GM23248 (cell line): ENCODE measurements around the gene DNAAF3.

Experiments
- EZH2 ChIP-seq: fragments of 200-600 bp; sonication (generic); IDR thresholded peaks from 2 replicates; pipeline ENCODE4 v1.6.1; 2018; ENCODE audit warnings: antibody characterized with exemption, mild to moderate bottlenecking; ENCODE audit not compliant: insufficient read depth, poor library complexity, severe bottlenecking
- EZH2phosphoT487 ChIP-seq: fragments of 200-600 bp; sonication (generic); IDR thresholded peaks from 2 replicates; pipeline ENCODE4 v1.6.1; 2018; ENCODE audit warnings: antibody characterized with exemption, moderate library complexity, mild to moderate bottlenecking, low read depth; ENCODE audit not compliant: insufficient read depth

DNA sequence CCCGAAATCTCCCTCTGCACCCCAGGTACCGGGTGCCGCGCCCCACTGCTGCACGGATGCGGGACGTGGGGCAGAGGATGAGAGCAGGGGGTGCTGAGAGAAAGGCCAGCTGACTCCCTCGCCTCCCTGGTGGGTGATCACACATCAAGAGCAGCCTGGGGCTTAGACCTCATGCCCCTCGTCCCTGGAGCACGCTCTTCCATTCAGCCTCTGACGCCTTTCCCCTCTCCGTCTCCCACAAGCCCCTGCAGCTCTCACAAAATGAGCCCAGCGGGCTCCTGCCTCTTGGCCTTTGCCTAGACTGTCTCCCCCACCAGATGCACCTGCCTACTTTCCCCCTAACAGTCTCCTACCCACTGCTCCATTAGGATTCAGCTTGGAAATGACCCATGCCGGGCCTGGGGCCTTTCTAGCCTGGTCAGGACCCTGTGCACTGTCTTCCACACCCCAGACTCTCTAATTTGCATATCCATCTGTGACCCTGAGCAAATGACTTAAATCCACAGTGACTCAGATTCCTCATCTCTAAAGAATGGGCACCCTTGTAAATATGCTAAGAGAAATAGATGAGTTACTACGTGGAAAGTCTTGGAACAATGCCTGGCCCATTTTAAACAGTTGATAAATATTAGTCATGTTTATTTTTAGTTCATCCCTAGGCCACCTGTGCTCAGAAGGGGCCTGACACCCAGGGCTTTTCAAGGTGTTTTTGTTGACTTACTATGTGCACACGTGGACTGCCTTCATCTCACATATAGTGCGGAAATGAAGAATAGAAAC lies 43.5 kb upstream of the DNAAF3 start:
- TF ChIP-seq EZH2phosphoT487: no peak
- no peak for TF ChIP-seq EZH2
